ENCODE results near the gene DCUN1D2.

Gene DCUN1D2

DNA sequence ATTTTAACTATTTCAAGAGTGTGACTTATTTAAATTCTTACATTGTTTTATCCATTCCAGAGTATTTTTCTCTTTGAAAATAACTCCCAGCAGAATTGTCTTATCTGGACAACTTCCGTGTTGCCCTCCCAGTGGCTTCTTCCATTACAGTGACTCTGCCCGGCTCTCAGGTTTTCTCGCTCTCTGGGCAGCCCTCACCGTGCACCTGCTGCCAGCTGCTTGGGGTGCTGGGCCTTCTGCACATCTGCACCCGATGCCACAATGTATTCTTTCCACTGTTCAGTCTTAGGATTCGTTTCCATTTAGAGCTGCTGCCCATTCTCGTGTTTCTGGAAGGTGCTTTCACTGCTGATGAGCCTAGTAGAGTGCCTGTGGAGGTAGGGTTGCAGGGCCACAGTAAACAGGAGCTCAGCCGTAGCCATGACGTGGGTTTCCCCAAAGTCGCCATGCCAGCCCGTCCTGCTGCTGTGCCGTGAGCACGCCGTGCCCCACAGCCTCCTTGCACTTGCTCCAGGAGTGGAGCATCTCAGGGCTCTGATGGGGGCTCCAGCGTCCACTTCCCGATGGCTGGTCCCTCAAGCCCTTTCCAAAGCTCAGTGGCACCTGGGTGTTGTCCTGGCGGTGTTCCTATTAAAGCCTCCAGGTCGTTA lies 46.1 kb upstream of the DCUN1D2 start:
- DNase-seq (ENCODE audit: extremely low read depth, low read depth) = no peak
- TF ChIP-seq, protein P1, sequence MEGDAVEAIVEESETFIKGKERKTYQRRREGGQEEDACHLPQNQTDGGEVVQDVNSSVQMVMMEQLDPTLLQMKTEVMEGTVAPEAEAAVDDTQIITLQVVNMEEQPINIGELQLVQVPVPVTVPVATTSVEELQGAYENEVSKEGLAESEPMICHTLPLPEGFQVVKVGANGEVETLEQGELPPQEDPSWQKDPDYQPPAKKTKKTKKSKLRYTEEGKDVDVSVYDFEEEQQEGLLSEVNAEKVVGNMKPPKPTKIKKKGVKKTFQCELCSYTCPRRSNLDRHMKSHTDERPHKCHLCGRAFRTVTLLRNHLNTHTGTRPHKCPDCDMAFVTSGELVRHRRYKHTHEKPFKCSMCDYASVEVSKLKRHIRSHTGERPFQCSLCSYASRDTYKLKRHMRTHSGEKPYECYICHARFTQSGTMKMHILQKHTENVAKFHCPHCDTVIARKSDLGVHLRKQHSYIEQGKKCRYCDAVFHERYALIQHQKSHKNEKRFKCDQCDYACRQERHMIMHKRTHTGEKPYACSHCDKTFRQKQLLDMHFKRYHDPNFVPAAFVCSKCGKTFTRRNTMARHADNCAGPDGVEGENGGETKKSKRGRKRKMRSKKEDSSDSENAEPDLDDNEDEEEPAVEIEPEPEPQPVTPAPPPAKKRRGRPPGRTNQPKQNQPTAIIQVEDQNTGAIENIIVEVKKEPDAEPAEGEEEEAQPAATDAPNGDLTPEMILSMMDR (IDR thresholded peaks at IDR 0.05; ENCODE audit: low read depth, low read length) = no peak

DNA sequence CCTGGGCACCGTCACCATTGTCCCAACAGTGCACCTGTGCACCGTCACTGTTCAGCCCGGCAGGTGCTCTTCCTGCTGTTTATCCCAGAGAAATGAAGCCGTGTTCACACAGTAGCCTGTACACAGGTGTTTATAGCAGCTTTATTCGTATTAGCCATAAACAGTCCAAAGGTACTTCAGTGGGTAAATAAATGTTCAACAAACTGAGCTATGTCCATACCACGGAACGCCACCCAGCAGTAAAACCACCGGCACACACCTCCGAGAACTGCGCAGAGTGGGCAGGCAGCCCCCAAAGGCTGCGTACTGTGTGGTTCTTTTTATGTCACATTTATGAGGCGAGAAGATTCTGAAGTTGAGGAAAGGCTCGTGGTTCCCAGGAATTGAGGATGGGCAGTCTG lies 44.9 kb upstream of the DCUN1D2 start:
- no peak for DNase-seq (ENCODE audit: extremely low read depth, low read depth)
- TF ChIP-seq, protein P1 (IDR thresholded peaks at IDR 0.05; ENCODE audit: low read depth, low read length) = no peak

DNA sequence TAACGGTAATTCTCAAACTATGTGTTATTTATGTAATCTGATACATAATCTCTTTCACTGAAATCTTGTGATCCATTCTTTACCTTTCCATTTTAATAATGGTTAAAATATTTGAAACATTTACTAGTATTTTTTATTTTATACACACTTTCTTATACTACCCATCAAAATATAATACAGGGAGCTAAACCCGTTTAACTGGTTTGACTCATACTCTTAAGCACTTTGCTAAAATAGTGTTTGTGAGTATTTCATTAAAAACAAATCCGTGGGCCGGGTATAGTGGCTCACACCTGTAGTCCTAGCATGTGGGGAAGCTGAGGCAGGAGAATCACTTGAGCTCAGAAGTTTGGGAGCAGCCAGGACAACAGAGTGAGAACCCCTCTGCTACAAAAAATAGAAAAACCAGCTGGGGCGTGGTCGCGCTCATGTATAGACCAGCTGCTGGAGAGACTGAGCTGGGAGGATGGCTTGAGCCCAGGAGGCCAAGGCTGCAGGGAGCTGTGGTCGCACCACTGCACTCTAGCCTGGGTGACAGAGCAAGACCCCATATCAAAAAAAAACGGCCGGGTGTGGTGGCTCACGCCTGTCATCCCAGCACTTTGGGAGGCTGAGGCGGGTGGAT lies 43.8 kb upstream of the DCUN1D2 start:
- DNase-seq (ENCODE audit: extremely low read depth, low read depth) = no peak
- TF ChIP-seq, protein P1 (IDR thresholded peaks at IDR 0.05; ENCODE audit: low read depth, low read length) = no peak

DNA sequence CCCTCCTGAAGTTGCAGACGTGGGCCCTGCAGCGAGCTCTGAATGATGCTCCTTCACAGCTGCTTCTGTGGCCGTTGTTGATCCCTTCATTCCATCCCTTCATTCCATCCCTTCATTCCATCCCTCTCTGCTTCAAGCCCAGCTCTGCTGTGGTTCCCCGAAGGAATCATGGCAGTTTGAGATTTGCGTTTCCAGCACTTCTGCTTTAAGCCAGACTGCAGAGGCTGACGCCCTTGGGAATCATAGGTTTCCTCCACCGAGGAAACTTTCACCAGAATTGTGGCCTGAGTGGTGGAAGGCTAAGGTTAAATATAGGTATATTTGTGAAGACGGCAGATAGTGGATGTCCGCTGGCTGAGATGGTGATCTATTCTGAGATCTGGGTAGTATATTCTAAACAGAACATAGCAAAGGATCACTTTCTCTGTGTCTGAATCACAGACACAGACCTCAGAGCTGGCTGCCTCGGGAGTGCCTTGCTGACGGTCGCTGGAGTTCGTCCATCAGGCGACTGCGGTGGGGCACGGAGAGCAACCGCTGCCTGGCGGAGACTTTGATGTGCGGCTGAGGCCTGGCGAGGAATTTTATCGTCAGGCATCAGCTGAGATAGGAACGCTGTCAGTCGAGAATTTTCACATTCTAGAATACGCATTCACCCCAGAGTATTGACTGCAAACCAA lies 42.8 kb upstream of the DCUN1D2 start:
- no peak for DNase-seq (ENCODE audit: extremely low read depth, low read depth)
- TF ChIP-seq, protein P1 (IDR thresholded peaks at IDR 0.05; ENCODE audit: low read depth, low read length) = no peak

DNA sequence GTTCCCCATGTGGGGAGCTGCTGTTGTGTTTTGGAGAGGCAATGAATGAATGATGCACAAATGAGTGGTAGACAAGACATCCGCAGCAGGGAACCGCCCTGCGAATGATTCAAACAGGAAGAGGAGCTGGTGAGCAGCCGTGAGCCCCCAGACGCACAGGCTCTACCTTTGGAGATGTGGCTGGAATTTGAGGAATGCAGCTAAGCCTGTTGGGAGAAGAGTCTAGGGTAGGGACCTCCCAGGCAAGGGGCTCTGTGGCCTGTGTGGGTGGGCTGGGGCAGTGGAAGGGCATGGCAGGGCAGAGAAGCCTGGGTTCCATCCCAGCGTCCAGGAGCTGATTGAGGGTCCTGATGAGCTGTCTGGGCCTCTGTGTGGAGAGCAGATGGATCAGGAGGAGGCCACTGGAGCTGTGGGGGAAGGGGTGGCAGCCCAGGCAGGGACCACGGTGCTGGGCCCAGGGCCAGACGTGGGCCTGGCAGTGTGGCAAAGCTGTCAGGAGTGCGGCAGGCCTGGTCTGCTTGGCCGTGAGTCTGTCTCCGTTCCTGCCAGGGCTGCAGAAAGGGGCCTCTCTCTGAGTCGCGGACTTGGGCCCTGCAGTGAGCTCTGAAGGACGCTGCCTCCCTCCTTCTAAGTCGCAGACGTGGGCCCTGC lies 41.8 kb upstream of the DCUN1D2 start:
- no peak for DNase-seq (ENCODE audit: extremely low read depth, low read depth)
- TF ChIP-seq, protein P1 (IDR thresholded peaks at IDR 0.05; ENCODE audit: low read depth, low read length) = no peak

DNA sequence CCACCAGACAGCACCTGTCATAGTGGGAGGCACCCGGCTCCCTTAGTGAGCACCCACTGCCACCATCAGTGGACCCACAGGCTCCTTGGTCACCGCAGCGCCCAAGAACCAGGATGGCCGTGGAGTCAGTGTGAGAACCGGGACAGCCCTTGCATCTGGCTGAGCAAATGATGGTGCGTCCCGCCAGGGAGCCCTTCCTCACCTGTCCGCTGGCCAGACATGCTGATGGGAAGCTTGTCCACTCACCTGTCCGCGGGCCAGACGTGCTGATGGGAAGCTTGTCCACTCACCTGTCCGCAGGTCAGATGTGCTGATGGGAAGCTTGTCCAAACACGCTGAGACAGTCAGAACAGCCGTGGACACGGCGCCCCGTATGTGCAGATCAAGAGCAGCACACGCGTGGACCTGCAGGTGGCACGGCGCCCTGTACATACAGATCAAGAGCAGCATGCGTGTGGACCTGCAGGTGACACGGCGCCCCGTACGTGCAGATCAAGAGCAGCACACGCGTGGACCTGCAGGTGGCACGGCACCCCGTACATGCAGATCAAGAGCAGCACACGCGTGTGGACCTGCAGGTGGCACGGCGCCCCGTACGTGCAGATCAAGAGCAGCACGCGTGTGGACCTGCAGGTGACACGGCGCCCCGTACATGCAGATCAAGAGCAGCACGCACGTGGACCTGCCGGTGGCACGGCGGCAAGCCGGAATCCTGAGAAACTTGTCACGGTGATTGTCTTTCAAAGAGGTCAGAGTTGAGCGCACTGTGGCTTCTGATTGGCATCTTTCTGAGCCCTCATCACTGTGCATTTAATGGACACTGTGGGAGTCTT lies 40.7 kb upstream of the DCUN1D2 start:
- TF ChIP-seq, protein P1 (IDR thresholded peaks at IDR 0.05; ENCODE audit: low read depth, low read length) = no peak
- DNase-seq (ENCODE audit: extremely low read depth, low read depth) = no peak

Data from AG09319 (cell line).